Psoas muscle (tissue), 8 donors: ENCODE data around the gene ETS1. TPM values are rescaled to one million over a fixed set of nuclear protein-coding genes. Genes with fewer than 3 reads are reported as not detected.

Experiments
- ATAC-seq, 4 donors: fragments of 200-7000 bp; cut with Tn5 transposase; one replicate each; pipeline ENCODE4 v1.9.1; 2020; ENCODE audit warnings: moderate library complexity in 3 of 4, mild to moderate bottlenecking in 2 of 4
- DNase-seq, 2 donors: peaks; one replicate each; pipeline ENCODE4 v3.0.0-alpha.2; 2020
- H3K27ac ChIP-seq: fragments of 200-600 bp; one replicate; pipeline ENCODE4 v1.8.0; 2022
- H3K27me3 ChIP-seq, 3 donors: fragments of 200-600 bp in 1 of 3; one replicate each; pipeline versions ENCODE4 v1.6.1 to v1.8.0; 2013 to 2022; ENCODE audit warnings: low read length in 2 of 3, mild to moderate bottlenecking in 2 of 3, moderate library complexity in 1 of 3; ENCODE audit not compliant: insufficient read depth in 3 of 3
- H3K36me3 ChIP-seq, 2 donors: fragments of 200-600 bp in 1 of 2; one replicate each; pipeline versions ENCODE4 v1.6.1 to v1.8.0; 2013 to 2022; ENCODE audit warnings: low read depth in 1 of 2, mild to moderate bottlenecking in 1 of 2, moderate library complexity in 1 of 2; ENCODE audit not compliant: insufficient read depth in 1 of 2
- H3K4me1 ChIP-seq: fragments of 200-600 bp; one replicate; pipeline ENCODE4 v1.8.0; 2022
- H3K4me3 ChIP-seq: fragments of 200-600 bp; one replicate; pipeline ENCODE4 v1.8.0; 2022; ENCODE audit warnings: mild to moderate bottlenecking
- H3K9me3 ChIP-seq: fragments of 200-600 bp; one replicate; pipeline ENCODE4 v1.8.0; 2022
- CTCF ChIP-seq: fragments of 200-600 bp; IDR thresholded peaks from one replicate; pipeline ENCODE4 v1.8.0; 2022; ENCODE audit warnings: antibody characterized with exemption
- WGBS, 3 donors: extraction: QIAGEN DNeasy Blood & Tissue Kit; methylation state at CpG; one replicate each; pipeline versions ENCODE4 v1.1.6 to v1.1.7; 2013; 5-methylcytosine and 5-hydroxymethylcytosine counted together
- intact Hi-C, 2 donors: fragments of 100-400 bp; cut with DNase I; formaldehyde crosslinking; loops; one replicate each; pipeline versions ENCODE4 v1.11.0 to v1.14.2; 2022
- polyA plus RNA-seq, 3 donors: library from polyadenylated mRNA; stranded (reverse); fragments of 200-250 nt; gene quantifications; one replicate each; pipeline ENCODE4 v1.2.3, GENCODE V29; 2013
- total RNA-seq, 4 donors: library from RNA; stranded (reverse); fragmentation: NEBNext Ultra II Directional in 2 of 4; extraction: Animal tissue kit (Norgen Biotek cat#: 25700) in 2 of 4; gene quantifications; one replicate each; pipeline versions ENCODE4 v1.2.1 to v1.2.4, GENCODE V29; 2021 to 2023
- donor health status: healthy with polysubstance abuse.
- donor health status: DM: no; HTN: no; CAD: no; lungs with moderate emphysema.
- donor health status: Bipolar disorder and iron deficiency.
- donor health status: healthy.
- donor health status: DM: yes; HTN: yes; CAD: no.
- donor health status: DM: no; HTN: no; CAD: no.
- donor health status: DM: no; HTN: no; CAD: no.
- donor health status: DM: yes; HTN: yes; CAD: no.

Gene ETS1
- total and polyA plus RNA-seq, 7 donors: 8.5 to 32.4 (median 19.3) TPM

GRCh38 chr11:128619540-128620308, 32.4 kb upstream of the ETS1 start:
- TF ChIP-seq CTCF: no peak
- Histone ChIP-seq H3K4me3 (no peak overlapping the region), H3K27ac (no peak overlapping the region), H3K27me3 (no peaks in the 10 kb centered on the region), H3K4me1 (no peaks in the 10 kb centered on the region), H3K36me3 (no peaks in the 10 kb centered on the region), H3K9me3 (no peaks in the 10 kb centered on the region)
- intact Hi-C loops: no loop called here
- WGBS, 3 donors: 77 to 87% (median 83%) methylated on average over 10 of the region's 10 CpGs
- ATAC-seq (no peak), DNase-seq (no peak)

DNA sequence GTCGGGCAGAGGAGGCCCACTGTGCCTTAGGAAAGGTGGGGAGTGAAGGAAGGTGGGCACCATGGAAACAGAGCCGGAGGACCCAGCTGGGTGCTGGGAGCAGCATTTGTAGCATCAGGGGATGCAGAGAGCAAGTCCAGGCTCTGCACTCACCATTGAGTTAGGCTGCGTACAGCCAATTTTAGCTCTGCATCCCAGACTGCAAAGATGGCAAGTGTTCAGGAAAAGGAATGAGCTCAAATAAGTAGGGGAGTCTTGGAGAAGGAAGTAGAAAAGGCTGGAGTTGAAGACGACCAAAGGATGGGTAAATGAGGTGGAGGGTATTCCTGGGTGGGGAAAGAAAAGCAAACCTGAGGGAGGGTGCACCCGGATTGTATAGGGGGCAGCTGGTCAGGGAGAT, 31.6 kb upstream of the ETS1 start:
- H3K4me3 ChIP-seq: no peak overlapping the region
- H3K4me1 ChIP-seq: no peaks in the 10 kb centered on the region
- intact Hi-C loops: no loop called here
- no peaks in the 10 kb centered on the region for H3K36me3 ChIP-seq
- H3K27me3 ChIP-seq: no peaks in the 10 kb centered on the region
- H3K27ac ChIP-seq: no peak overlapping the region
- TF ChIP-seq CTCF: no peak
- H3K9me3 ChIP-seq: no peaks in the 10 kb centered on the region
- DNase-seq: no peak
- no peak for ATAC-seq
- WGBS, 3 donors: 91 to 95% (median 92%) methylated on average over 5 of the region's 5 CpGs

GRCh38 chr11:128618603-128619002, 31.2 kb upstream of the ETS1 start:
- Histone ChIP-seq H3K27ac (no peak overlapping the region), H3K4me3 (no peak overlapping the region), H3K36me3 (no peaks in the 10 kb centered on the region), H3K9me3 (no peaks in the 10 kb centered on the region), H3K4me1 (no peaks in the 10 kb centered on the region), H3K27me3 (no peaks in the 10 kb centered on the region)
- intact Hi-C loops: no loop called here
- no peak for DNase-seq
- ATAC-seq: no peak
- WGBS, 3 donors: 94 to 99% (median 94%) methylated on average over 7 of the region's 7 CpGs
- no peak for TF ChIP-seq CTCF

GRCh38 chr11:128616161-128616560, 28.8 kb upstream of the ETS1 start:
- H3K4me1 ChIP-seq: peaks cover 2% of the 10 kb centered on the region
- 39 to 57% (median 46%) methylated on average over 7 of the region's 7 CpGs for WGBS, 3 donors
- no peak for ATAC-seq

More at GRCh38 chr11:128616161-128616560, 28.8 kb upstream of the ETS1 start:
- Histone ChIP-seq H3K27me3 (no peaks in the 10 kb centered on the region), H3K27ac (no peak overlapping the region), H3K4me3 (no peak overlapping the region), H3K9me3 (no peaks in the 10 kb centered on the region), H3K36me3 (no peaks in the 10 kb centered on the region)
- no peak for TF ChIP-seq CTCF
- DNase-seq: no peak
- intact Hi-C loops: no loop called here
